Stimulated activated CD8-positive, alpha-beta memory T cell treated with anti-CD3 and anti-CD28 coated beads, Interleukin-12 subunit alpha, Interleukin-12 subunit beta, amount 100 ng/mL, for 24 hours (primary cell): ENCODE measurements around the gene BRS3.
"Not testable (repeated sequence)": the region's sequence is repeated elsewhere in the genome, so short reads cannot be mapped to it uniquely, and the experiment has no call there.

Source experiments
- DNase-seq: peaks from one replicate; pipeline ENCODE4 v3.0.0-alpha.2; 2020; ENCODE audit errors: extremely low read depth

Gene BRS3

DNA sequence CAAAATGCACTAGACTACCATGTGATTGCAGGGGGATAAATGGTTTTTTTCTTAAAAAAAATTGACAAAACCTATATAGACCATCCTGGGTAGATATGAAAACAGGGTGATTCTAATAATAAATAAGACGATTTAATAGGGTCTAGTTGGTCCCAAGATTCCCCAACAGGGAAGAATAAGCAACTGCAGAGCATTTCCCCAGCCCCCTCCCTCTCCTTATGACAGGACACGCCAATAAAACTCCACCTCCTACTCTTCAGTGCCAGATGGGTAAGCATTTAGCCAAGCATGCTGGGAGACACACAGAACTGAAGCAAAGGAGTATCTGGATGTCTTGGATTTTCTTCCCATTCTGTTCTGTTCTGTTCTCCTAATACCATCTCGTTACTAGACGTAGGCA is at the start of gene BRS3:
Gene BRS3 (plus strand): TSS at position 301 of the 400 bp plus-strand sequence. CDS start 168 bp downstream, outside the sequence.
- DNase-seq = no peak

DNA sequence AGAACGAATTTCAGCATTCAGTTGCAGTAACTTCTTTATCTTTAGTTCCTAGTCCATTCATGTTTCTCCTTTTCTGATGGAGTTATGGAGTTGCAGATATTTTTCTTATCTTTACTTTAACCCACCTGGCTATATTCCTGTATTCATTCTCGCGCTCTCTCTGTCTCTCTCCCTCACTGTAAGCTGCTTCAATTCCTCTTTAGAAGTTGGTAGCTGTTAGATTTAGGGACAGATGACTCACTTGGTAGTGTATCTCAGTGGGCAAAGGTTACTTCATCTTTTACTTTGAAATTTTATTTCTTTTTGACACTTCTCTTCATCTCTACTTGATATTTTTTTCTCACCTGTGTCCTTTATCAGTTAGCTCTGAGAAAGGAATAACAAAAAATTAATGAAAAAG is 49.6 kb upstream of the BRS3 start:
- no peak for DNase-seq

- DNase-seq = not testable (repeated sequence)
These were observed 42.1 kb upstream of the BRS3 start for GRCh38 chrX:136445674-136446073.

- no peak for DNase-seq
These were observed 41.5 kb upstream of the BRS3 start for GRCh38 chrX:136446208-136446607.

DNA sequence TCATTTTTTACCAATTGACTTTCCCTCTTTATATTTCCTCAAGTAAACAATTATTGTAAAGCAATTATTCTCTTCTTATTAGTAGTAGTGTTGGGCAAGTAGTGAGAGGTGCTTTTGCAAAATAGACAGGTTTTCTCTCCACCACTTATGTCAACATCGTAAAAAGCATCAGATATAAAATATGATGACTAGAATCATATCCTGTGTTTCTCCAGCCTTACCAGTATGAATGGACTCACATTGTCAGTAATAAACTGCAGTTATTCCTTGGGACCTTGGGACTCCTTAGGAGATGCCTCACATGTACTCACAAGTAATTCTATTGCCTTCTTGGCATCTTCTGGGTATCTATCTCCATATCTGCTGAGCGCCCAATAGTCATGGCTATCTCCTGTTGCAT is 40.4 kb upstream of the BRS3 start:
- DNase-seq = no peak

DNA sequence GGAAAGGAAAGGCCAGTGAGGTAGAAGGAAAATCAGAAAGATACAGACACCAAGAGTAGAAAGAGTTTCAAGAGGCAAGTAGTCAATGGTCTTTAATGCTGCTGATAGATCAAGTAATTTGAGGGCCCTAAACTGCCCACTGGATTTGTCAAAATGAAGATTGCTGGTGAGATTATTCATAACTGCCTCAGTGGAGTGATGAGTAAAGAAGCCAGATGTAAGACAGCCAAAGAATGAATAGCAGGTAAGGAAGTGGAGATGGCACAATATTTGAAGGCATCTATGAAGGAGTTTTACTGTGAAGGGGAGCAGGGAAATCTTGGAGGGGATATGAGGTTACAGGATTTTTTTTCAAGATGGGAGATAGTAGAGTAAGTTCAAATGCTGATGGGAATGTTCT is 39.8 kb upstream of the BRS3 start:
- no peak for DNase-seq

DNA sequence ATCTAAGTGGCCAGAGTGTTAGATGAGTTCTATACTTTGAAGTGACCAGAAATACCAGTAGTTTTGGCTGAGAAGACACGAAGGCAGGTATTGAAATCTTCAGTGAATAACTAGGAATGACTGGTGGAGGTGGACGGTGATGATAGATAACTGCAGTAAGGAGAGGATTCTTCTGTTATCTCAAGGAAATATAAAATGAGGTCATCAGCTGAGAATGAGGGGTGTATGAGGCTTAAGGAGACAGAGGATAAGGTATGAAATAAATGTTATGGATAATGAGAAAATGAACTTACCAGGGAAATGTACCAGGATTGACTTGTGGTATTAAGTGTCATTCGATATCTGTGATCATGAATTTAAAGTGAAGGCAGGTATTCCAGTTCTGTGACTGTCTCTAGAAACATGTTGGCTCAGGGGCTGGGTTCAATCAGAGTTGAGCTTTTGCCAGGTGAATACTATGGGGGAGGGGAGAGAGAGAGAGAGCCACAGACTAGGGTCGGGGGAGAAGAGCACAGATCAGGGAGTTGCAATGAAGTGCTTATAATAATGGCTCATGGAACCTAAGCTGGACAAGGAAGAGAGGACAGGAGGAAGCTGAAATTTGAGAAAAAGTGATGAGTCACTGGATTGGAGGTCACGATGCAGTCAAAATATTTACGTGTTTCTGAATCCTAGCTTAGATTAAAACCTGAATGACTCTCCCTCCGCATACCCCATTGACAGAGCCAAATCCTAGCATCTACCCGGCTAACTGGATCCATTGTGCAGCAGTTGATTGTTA is 37.5 kb upstream of the BRS3 start:
- DNase-seq = no peak

DNA sequence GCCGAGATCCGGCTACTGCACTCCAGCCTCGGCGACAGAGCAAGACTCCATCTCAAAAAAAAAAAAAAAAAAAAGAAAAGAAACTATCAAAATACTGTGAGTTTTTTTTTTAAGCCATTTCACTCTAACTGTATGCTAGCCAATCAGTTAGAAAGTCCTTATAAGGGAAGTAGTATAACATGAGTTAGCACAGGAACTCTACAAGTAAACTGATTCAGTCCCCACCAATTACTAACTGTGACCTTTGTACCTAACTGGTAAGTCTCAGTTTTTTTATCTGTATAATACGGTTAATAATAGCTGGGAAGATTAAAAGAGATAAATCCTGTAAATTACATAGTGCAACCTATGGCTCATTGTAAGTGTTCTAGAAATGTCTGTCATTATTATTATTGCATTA is 35.1 kb upstream of the BRS3 start:
- DNase-seq = no peak

DNA sequence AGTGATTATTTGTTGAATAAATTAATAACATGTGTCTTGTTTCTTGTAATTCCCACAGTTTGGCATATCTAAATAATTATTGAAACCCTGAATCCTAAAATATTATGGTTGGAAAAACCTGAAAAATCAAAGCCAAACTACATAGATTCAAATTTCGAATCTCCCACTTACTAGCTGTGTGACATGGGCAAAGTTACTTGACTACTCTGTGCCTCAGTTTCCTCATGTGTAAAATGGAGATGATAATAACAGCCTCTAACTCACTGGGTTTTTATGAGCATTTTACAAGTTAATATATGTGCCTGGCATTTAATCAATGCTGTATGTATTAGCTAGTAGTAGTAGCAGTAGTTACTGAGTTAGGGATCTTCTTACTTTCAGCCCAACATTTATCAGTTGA is 34.6 kb upstream of the BRS3 start:
- no peak for DNase-seq

DNA sequence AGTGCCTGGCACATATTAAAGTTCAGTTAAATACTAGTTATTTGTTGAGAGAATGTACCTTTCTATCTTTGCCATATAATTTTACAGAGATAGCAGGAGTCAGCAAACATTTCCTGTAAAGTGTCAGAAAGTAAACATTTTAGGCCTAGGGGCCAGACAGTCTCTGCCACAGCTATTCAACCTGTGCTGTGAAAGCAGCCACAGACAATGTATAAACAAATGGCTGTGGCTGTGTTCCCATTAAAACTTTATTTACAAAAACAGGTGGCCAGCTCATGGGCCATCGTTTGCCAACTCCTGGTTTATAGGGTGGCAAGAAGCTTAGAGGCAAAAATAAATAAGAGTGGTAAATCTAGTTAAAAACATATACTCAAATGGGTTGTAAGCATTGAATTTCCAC is 34.0 kb upstream of the BRS3 start:
- no peak for DNase-seq

DNA sequence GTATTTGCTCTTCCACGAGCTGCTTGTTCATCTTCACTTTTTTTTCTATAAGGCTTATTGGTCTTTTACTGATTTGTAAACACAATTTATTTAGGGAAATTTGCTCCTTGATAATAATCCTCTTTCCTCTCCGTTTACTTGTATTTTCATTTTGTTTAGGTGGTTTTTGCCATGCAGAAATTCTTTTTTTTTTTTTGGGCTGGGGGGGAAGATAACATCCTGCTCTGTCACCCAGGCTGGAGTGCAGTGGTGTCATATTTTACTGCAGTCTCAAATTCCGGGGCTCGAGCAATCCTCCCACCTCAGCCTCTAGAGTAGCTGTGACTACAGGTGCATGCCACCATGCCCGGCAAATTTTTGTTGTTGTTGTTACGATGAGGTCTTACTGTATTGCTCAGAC is 31.6 kb upstream of the BRS3 start:
- DNase-seq = no peak

DNA sequence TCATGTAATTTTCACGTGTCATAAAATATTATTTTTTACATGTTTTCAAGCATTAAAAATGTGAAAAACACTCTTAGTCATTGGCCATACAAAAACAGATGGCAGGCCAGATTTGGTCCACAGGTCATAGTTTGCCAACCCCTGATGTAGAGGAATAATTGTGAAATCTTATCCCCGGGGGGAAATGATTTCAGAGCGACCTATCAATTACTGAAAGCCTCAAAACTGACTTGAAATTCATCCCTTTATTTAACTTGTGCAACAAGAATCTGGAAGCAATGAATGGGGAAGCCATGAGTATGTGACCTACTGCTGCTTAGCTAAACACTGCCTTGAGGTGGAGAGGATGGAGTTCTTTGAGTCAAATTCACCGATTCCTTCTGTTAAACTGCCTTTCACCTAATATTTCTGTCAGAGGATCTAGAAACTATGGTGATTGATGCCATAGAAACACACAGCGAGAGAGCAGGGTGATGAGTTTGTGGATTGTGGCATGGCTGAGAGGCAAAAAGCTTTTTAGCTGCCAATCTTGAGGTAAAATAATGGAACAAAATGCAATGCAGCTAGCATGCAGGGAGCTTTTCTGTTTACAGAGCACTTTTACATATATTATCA is 30.3 kb upstream of the BRS3 start:
- DNase-seq = no peak

- no peak for DNase-seq
These were observed 23.2 kb upstream of the BRS3 start for GRCh38 chrX:136464589-136464988.

DNA sequence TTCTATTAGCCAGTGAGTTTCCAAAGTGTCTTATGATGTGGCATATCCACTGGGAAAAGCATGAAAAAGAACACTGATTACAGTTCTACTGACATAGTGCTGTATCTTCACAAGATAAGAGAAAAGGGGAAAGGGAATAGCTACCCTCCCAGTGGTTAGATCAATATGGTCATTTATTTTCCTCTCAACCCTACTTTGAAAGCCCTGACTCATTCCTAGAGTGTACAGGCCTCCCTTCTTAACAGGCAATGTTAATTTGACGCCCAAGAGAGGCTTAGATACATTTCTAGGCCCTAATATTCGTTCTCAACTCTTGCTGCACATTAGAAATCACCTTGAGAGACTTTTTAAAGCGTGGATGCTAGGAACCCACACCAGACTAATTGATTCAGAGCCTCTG is 20.4 kb upstream of the BRS3 start:
- no peak for DNase-seq

DNA sequence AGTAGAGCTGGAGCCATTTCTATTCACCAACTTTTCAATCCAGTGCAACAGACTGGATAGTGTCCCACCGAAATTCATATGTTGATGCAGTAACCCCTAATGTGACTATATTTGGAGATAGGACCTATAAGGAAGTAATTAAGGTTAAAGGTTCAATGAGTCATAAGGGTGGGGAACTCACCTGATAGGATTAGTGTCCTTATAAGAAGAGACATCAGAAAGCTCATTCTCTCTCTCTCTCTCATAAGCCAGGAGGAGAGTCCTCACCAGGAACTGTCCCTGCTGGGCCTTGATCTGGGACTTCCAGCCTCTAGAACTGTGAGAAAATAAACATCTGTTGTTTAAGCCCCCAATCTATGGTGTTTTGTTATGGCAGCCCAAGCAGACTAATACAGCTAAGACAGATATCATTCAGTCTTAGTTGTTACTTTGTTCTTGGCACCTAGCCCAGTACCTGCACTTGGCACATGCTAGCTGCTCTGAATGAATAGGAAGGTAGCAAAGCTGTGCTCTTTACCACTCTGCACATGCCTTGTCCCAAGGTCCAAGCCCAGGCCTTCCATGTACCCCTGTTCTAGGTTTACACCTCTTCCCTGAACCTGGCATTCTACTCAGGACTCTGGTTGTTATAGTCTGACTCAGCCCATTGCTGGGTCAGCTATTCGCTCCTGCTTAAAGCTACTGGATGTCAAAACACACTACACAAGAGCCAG is 19.2 kb upstream of the BRS3 start:
- DNase-seq = no peak

DNA sequence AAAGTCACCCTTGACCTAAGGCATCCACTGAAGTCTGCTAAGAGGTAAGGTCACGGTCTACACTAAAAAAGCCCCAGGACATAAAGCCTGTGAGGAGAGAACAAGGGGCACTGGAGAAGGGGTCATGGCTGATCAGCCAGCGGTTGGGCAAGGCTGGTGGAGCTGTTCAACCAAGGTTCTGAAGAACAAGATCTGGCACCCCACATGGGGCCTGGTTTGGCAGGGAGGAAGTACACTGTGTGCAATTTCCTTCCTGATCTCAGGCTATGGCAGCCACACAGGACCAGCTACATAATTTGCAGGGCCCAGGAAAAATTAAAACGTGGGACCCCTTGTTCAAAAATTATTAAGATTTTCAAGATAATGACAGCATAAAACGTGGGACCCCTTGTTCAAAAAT is 14.1 kb upstream of the BRS3 start:
- no peak for DNase-seq

- DNase-seq = no peak
These were observed 12.5 kb upstream of the BRS3 start for GRCh38 chrX:136475236-136475635.

DNA sequence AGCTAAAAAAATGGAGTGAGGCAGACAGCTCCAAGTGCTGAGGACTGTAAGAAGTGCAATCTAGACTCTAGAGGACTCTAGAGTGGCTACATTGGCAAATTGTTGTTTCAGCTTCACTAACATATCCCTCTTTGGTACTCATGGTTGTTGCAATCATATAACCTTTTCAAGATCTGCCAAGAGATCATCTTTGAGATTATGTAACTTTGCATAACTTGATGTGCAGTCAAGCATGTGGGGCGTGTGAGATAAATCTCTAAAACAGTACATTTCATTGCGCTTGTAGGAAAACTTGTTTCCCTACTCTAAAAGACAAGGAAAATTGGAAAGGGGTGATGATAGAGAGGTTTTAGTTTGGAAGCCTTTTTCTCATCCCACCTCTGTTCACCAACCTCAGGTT is 11.2 kb upstream of the BRS3 start:
- no peak for DNase-seq

DNA sequence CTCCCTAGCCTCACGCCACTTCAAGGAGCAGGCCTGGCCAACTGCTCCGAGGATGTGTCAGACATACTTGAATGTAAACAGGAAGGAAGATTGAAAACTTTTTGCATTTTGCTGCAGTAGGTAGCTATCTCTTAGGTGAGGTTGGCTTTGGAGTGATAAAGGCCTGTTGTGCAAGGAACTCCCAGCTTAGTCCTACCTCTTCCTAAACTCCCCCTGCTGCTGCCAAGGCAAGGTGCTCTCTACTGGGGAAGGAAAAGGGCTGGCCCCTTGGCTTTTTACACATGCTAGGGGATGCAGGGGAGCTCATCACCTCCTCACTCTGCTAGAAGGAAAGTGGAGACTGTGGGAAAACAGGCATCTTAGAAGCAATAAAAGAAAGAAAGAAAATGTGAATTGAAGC is 10.7 kb upstream of the BRS3 start:
- DNase-seq = no peak

- DNase-seq = no peak
These were observed 7.4 kb upstream of the BRS3 start for GRCh38 chrX:136480383-136480782.

DNA sequence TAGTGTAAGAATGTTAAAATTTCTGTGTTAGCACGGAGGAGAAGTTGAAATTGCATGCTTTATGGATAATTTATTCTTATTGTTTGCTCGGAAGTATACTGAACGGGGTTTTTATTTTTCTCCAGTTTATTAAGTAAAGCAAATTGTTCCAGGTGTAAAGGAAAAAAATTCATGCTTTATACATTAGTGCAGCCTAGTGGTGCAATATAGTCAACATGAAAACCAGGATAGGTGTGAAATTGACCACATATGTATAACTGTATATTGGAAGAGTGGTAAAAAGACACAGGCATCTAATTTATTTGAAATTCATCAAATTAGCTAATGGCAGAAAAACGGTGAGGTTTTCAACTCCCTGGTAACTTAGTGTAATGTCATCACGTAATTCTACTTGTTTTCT is 959 bp downstream of the BRS3 start:
- DNase-seq = no peak

DNA sequence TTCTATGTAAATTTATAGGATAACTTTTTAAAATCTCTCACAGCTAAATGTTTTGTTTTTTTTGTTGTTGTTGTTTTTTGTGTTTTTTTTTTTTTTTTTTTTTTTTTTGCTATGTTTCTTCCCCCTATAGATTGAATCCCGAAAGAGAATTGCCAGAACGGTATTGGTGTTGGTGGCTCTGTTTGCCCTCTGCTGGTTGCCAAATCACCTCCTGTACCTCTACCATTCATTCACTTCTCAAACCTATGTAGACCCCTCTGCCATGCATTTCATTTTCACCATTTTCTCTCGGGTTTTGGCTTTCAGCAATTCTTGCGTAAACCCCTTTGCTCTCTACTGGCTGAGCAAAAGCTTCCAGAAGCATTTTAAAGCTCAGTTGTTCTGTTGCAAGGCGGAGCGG is 4.1 kb downstream of the BRS3 start:
- DNase-seq = no peak

GRCh38 chrX:136493011-136493410 is 5.3 kb downstream of the BRS3 start:
- no peak for DNase-seq
